ENCODE results near the gene FANCI. TPM values are rescaled to one million over a fixed set of nuclear protein-coding genes. Genes with fewer than 3 reads are reported as not detected.

The FANCI gene
- total and polyA plus RNA-seq, 2 experiments from 2014 or later, result 63.6 to 66.8 TPM

DNA sequence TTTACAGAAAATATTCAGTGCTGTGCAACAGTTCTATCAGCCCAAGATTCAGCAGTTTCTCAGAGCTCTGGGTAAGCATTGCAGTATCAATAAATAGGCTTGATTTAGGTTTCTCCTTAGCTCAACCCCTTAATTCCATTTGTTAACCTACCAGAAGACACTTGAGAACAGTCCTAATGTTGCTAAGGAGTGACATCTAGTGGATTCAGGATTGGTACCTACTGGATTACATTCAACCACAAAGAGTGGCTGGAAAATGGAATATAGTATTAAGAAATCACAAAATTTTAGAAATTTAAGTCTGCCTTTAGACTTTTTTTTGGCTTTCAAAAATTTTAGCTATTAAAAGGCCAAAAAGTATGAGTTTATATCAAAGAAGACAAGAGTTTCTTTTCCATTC lies 56.1 kb downstream of the FANCI start:
- peaks cover 54% of the 10 kb centered on the region for H3K36me3 ChIP-seq (ENCODE audit: insufficient read depth)
- no peaks in the 10 kb centered on the region for H3K79me2 ChIP-seq (replicated peaks; ENCODE audit: insufficient read depth)

More for the DNA sequence above, 56.1 kb downstream of the FANCI start:
- Mint-ChIP-seq H3K36me3 (ENCODE audit: low read depth) (peaks cover 84% of the 10 kb centered on the region), H3K27me3 (ENCODE audit: insufficient read depth, low read depth, poor library complexity) (peaks cover 4% of the 10 kb centered on the region), H3K4me3 (no peak overlapping the region), H3K4me1 (no peaks in the 10 kb centered on the region), H3K9me3 (peaks cover 13% of the 10 kb centered on the region), H3K27ac (no peak overlapping the region)
- Histone ChIP-seq H3K27me3 (ENCODE audit: insufficient read depth) (no peaks in the 10 kb centered on the region), H3K9me2 (ENCODE audit: insufficient read depth) (no peaks in the 10 kb centered on the region), H4K20me1 (replicated peaks; ENCODE audit: insufficient read depth) (no peaks in the 10 kb centered on the region; the same call in 1 of the 2 replicates), H3K27ac (ENCODE audit: low read depth) (no peak overlapping the region), H3K4me3 (no peak overlapping the region), H2AFZ (no peak overlapping the region), H3F3A (replicated peaks; ENCODE audit: low read depth) (no peaks in the 10 kb centered on the region), H3K4me1 (ENCODE audit: insufficient read depth) (no peaks in the 10 kb centered on the region), H3K4me2 (no peak overlapping the region)
- DNase-seq (ENCODE audit: low spot score) (no peak), ATAC-seq (no peak)
- no peak for TF ChIP-seq NANOG (IDR thresholded peaks at IDR 0.05; ENCODE audit: borderline replicate concordance)
- no peak for TF ChIP-seq EZH2 (IDR thresholded peaks at IDR 0.05; ENCODE audit: low read depth, unreplicated experiment)
- no peak for TF ChIP-seq STAT1 (IDR thresholded peaks at IDR 0.05; ENCODE audit: unreplicated experiment)
- no peak for TF ChIP-seq ZNF114 (CRISPR knock-in tag; IDR thresholded peaks at IDR 0.05)
- TF ChIP-seq, protein P1, sequence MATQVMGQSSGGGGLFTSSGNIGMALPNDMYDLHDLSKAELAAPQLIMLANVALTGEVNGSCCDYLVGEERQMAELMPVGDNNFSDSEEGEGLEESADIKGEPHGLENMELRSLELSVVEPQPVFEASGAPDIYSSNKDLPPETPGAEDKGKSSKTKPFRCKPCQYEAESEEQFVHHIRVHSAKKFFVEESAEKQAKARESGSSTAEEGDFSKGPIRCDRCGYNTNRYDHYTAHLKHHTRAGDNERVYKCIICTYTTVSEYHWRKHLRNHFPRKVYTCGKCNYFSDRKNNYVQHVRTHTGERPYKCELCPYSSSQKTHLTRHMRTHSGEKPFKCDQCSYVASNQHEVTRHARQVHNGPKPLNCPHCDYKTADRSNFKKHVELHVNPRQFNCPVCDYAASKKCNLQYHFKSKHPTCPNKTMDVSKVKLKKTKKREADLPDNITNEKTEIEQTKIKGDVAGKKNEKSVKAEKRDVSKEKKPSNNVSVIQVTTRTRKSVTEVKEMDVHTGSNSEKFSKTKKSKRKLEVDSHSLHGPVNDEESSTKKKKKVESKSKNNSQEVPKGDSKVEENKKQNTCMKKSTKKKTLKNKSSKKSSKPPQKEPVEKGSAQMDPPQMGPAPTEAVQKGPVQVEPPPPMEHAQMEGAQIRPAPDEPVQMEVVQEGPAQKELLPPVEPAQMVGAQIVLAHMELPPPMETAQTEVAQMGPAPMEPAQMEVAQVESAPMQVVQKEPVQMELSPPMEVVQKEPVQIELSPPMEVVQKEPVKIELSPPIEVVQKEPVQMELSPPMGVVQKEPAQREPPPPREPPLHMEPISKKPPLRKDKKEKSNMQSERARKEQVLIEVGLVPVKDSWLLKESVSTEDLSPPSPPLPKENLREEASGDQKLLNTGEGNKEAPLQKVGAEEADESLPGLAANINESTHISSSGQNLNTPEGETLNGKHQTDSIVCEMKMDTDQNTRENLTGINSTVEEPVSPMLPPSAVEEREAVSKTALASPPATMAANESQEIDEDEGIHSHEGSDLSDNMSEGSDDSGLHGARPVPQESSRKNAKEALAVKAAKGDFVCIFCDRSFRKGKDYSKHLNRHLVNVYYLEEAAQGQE (IDR thresholded peaks at IDR 0.05; ENCODE audit: unreplicated experiment), result no peak
- TF ChIP-seq, protein P2, sequence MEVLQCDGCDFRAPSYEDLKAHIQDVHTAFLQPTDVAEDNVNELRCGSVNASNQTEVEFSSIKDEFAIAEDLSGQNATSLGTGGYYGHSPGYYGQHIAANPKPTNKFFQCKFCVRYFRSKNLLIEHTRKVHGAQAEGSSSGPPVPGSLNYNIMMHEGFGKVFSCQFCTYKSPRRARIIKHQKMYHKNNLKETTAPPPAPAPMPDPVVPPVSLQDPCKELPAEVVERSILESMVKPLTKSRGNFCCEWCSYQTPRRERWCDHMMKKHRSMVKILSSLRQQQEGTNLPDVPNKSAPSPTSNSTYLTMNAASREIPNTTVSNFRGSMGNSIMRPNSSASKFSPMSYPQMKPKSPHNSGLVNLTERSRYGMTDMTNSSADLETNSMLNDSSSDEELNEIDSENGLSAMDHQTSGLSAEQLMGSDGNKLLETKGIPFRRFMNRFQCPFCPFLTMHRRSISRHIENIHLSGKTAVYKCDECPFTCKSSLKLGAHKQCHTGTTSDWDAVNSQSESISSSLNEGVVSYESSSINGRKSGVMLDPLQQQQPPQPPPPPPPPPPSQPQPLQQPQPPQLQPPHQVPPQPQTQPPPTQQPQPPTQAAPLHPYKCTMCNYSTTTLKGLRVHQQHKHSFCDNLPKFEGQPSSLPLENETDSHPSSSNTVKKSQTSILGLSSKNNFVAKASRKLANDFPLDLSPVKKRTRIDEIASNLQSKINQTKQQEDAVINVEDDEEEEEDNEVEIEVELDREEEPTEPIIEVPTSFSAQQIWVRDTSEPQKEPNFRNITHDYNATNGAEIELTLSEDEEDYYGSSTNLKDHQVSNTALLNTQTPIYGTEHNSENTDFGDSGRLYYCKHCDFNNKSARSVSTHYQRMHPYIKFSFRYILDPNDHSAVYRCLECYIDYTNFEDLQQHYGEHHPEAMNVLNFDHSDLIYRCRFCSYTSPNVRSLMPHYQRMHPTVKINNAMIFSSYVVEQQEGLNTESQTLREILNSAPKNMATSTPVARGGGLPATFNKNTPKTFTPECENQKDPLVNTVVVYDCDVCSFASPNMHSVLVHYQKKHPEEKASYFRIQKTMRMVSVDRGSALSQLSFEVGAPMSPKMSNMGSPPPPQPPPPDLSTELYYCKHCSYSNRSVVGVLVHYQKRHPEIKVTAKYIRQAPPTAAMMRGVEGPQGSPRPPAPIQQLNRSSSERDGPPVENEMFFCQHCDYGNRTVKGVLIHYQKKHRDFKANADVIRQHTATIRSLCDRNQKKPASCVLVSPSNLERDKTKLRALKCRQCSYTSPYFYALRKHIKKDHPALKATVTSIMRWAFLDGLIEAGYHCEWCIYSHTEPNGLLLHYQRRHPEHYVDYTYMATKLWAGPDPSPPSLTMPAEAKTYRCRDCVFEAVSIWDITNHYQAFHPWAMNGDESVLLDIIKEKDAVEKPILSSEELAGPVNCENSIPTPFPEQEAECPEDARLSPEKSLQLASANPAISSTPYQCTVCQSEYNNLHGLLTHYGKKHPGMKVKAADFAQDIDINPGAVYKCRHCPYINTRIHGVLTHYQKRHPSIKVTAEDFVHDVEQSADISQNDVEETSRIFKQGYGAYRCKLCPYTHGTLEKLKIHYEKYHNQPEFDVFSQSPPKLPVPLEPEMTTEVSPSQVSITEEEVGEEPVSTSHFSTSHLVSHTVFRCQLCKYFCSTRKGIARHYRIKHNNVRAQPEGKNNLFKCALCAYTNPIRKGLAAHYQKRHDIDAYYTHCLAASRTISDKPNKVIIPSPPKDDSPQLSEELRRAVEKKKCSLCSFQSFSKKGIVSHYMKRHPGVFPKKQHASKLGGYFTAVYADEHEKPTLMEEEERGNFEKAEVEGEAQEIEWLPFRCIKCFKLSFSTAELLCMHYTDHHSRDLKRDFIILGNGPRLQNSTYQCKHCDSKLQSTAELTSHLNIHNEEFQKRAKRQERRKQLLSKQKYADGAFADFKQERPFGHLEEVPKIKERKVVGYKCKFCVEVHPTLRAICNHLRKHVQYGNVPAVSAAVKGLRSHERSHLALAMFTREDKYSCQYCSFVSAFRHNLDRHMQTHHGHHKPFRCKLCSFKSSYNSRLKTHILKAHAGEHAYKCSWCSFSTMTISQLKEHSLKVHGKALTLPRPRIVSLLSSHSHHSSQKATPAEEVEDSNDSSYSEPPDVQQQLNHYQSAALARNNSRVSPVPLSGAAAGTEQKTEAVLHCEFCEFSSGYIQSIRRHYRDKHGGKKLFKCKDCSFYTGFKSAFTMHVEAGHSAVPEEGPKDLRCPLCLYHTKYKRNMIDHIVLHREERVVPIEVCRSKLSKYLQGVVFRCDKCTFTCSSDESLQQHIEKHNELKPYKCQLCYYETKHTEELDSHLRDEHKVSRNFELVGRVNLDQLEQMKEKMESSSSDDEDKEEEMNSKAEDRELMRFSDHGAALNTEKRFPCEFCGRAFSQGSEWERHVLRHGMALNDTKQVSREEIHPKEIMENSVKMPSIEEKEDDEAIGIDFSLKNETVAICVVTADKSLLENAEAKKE (CRISPR knock-in tag; IDR thresholded peaks at IDR 0.05), result no peak
- TF ChIP-seq JUNB (IDR thresholded peaks at IDR 0.05; ENCODE audit: unreplicated experiment), result no peak
- TF ChIP-seq POLR2AphosphoS5 (IDR thresholded peaks at IDR 0.05; ENCODE audit: low read depth), result no peak
- no peak for TF ChIP-seq EZH2phosphoT487 (IDR thresholded peaks at IDR 0.05; ENCODE audit: unreplicated experiment)
- no peak for TF ChIP-seq ZNF331 (CRISPR knock-in tag; IDR thresholded peaks at IDR 0.05; ENCODE audit: low read depth)
- TF ChIP-seq, protein P3, sequence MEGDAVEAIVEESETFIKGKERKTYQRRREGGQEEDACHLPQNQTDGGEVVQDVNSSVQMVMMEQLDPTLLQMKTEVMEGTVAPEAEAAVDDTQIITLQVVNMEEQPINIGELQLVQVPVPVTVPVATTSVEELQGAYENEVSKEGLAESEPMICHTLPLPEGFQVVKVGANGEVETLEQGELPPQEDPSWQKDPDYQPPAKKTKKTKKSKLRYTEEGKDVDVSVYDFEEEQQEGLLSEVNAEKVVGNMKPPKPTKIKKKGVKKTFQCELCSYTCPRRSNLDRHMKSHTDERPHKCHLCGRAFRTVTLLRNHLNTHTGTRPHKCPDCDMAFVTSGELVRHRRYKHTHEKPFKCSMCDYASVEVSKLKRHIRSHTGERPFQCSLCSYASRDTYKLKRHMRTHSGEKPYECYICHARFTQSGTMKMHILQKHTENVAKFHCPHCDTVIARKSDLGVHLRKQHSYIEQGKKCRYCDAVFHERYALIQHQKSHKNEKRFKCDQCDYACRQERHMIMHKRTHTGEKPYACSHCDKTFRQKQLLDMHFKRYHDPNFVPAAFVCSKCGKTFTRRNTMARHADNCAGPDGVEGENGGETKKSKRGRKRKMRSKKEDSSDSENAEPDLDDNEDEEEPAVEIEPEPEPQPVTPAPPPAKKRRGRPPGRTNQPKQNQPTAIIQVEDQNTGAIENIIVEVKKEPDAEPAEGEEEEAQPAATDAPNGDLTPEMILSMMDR (conservative IDR thresholded peaks at IDR 0.05; ENCODE audit: low read depth in 2 of 2), result no peak
- TF ChIP-seq, protein P4, sequence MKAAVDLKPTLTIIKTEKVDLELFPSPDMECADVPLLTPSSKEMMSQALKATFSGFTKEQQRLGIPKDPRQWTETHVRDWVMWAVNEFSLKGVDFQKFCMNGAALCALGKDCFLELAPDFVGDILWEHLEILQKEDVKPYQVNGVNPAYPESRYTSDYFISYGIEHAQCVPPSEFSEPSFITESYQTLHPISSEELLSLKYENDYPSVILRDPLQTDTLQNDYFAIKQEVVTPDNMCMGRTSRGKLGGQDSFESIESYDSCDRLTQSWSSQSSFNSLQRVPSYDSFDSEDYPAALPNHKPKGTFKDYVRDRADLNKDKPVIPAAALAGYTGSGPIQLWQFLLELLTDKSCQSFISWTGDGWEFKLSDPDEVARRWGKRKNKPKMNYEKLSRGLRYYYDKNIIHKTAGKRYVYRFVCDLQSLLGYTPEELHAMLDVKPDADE (IDR thresholded peaks at IDR 0.05), result no peak
- no peak for TF ChIP-seq CREB1 (CRISPR knock-in tag; IDR thresholded peaks at IDR 0.05; ENCODE audit: low read depth)

All from GM23338 (cell line).